Endothelial cell (in vitro differentiated cells): Measurements from ENCODE around the gene CMKLR1. TPM values are rescaled to one million over a fixed set of nuclear protein-coding genes. Genes with fewer than 3 reads are reported as not detected.

ENCODE experiments used
- DNase-seq: peaks from one replicate; pipeline ENCODE4 v3.0.0; 2021; ENCODE audit warnings: low spot score
- H3K27ac Mint-ChIP-seq: one replicate; pipeline ENCODE4 v1.8.0; 2021; ENCODE audit warnings: mixed read lengths, inconsistent platforms; ENCODE audit not compliant: unreplicated experiment
- H3K27me3 Mint-ChIP-seq: one replicate; pipeline ENCODE4 v1.8.0; 2021; ENCODE audit warnings: mild to moderate bottlenecking, moderate library complexity, mixed read lengths, inconsistent platforms; ENCODE audit not compliant: unreplicated experiment
- H3K36me3 Mint-ChIP-seq: one replicate; pipeline ENCODE4 v1.8.0; 2021; ENCODE audit warnings: mild to moderate bottlenecking, low read depth, mixed read lengths, inconsistent platforms; ENCODE audit not compliant: unreplicated experiment
- H3K4me1 Mint-ChIP-seq: one replicate; pipeline ENCODE4 v1.8.0; 2021; ENCODE audit warnings: mild to moderate bottlenecking, mixed read lengths, inconsistent platforms; ENCODE audit not compliant: unreplicated experiment
- H3K4me3 Mint-ChIP-seq: one replicate; pipeline ENCODE4 v1.8.0; 2021; ENCODE audit warnings: mild to moderate bottlenecking, mixed read lengths, inconsistent platforms; ENCODE audit not compliant: unreplicated experiment
- H3K9me3 Mint-ChIP-seq: one replicate; pipeline ENCODE4 v1.8.0; 2021; ENCODE audit warnings: mixed read lengths, inconsistent platforms; ENCODE audit not compliant: unreplicated experiment
- CTCF ChIP-seq: fragments of 200-600 bp; sonication (generic); IDR thresholded peaks from one replicate; pipeline ENCODE4 v1.5.0; 2021; ENCODE audit warnings: antibody characterized with exemption; ENCODE audit not compliant: unreplicated experiment
- total RNA-seq: library from RNA; stranded (reverse); fragmentation: NEBNext Ultra II Directional; extraction: Animal tissue kit (Norgen Biotek cat#: 25700); gene quantifications from one replicate; pipeline ENCODE4 v1.2.1, GENCODE V29; 2021; ENCODE audit not compliant: unreplicated experiment

The CMKLR1 gene
- total RNA-seq, 1 donor from 2014 or later: 0.51 TPM

DNA sequence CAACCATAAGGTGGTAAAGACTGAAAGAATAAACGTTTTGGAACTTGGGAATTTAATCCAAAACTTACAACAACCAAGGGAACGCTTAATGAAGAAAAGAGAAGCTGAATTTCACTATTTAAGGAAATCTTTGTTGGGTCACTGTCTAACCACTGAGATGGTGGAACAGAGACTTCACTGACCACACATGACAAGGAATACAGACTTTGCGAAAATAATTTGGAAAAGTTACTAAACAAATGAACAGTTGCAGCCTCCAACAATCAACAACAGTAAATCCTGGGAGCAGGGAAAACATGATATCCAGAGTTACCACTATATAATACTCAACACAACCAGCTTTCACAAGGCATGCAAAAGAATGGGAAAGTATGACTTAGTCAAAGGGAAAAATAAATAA, 79.1 kb downstream of the CMKLR1 start:
- no peak overlapping the region for H3K4me3 Mint-ChIP-seq
- no peaks in the 10 kb centered on the region for H3K9me3 Mint-ChIP-seq
- H3K4me1 Mint-ChIP-seq: peaks cover 3% of the 10 kb centered on the region
- no peak for DNase-seq
- H3K36me3 Mint-ChIP-seq: no peaks in the 10 kb centered on the region
- no peak for TF ChIP-seq CTCF
- H3K27me3 Mint-ChIP-seq: peaks cover 5% of the 10 kb centered on the region
- H3K27ac Mint-ChIP-seq: no peak overlapping the region

- no peak overlapping the region for H3K4me3 Mint-ChIP-seq
- no peak for TF ChIP-seq CTCF
- no peak for DNase-seq
- H3K27ac Mint-ChIP-seq: no peak overlapping the region
- no peaks in the 10 kb centered on the region for H3K36me3 Mint-ChIP-seq
- H3K27me3 Mint-ChIP-seq: peaks cover 3% of the 10 kb centered on the region
- H3K9me3 Mint-ChIP-seq: no peaks in the 10 kb centered on the region
- H3K4me1 Mint-ChIP-seq: peaks cover 18% of the 10 kb centered on the region
Observed at GRCh38 chr12:108257610-108258106, 81.5 kb downstream of the CMKLR1 start.

- Mint-ChIP-seq H3K4me1 (peaks cover 24% of the 10 kb centered on the region), H3K27ac (peak overlapping the region; percentile 39), H3K36me3 (no peaks in the 10 kb centered on the region), H3K27me3 (peaks cover 8% of the 10 kb centered on the region), H3K9me3 (no peaks in the 10 kb centered on the region), H3K4me3 (no peak overlapping the region)
- TF ChIP-seq CTCF: no peak
- DNase-seq: no peak
Observed at GRCh38 chr12:108257004-108257403, 82.1 kb downstream of the CMKLR1 start.

GRCh38 chr12:108255252-108255602, 83.9 kb downstream of the CMKLR1 start:
- H3K27ac Mint-ChIP-seq: no peak overlapping the region
- no peak overlapping the region for H3K4me3 Mint-ChIP-seq
- peaks cover 27% of the 10 kb centered on the region for H3K4me1 Mint-ChIP-seq
- no peaks in the 10 kb centered on the region for H3K9me3 Mint-ChIP-seq
- peaks cover 9% of the 10 kb centered on the region for H3K27me3 Mint-ChIP-seq
- no peak for DNase-seq
- no peaks in the 10 kb centered on the region for H3K36me3 Mint-ChIP-seq
- TF ChIP-seq CTCF: no peak

- Mint-ChIP-seq H3K9me3 (no peaks in the 10 kb centered on the region), H3K36me3 (peaks cover 4% of the 10 kb centered on the region), H3K4me3 (no peak overlapping the region), H3K27me3 (peaks cover 9% of the 10 kb centered on the region), H3K27ac (no peak overlapping the region), H3K4me1 (peaks cover 27% of the 10 kb centered on the region)
- no peak for DNase-seq
- no peak for TF ChIP-seq CTCF
Observed at GRCh38 chr12:108254517-108255251, 84.4 kb downstream of the CMKLR1 start.
